ENCODE data around the gene DNAJC6. TPM values are rescaled to one million over a fixed set of nuclear protein-coding genes. Genes with fewer than 3 reads are reported as not detected.

The DNAJC6 gene
- total RNA-seq, 2 donors from 2014 or later: 3.7 TPM

DNA sequence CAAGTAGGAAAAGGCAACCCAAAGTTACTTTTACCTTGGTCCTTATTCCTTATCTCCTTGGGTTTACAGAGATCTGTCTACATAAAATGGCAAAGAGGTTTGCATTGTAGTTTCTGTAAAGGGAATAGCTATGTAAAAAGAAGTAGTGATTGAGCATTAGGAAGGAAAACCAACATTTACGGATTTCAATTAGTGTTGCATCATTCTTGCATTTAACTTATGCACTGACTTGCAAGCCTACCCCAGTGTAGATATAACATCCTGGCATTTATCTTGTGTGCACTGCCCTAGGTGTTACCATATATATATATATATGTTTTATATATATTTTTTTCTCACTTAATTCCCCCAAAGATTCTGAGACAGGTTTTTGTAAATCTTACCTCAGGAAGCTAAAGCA is 107.4 kb downstream of the DNAJC6 start:
- no peak for TF ChIP-seq CTCF (IDR thresholded peaks at IDR 0.05)
- H3K9me3 ChIP-seq: no peaks in the 10 kb centered on the region
- H3K4me1 ChIP-seq (ENCODE audit: control insufficient read depth in 1 of 2, low read depth in 2 of 2): peaks cover under 1 to 6% of the 10 kb centered on the region in 2 donors
- ATAC-seq (ENCODE audit: insufficient number of reproducible peaks, low FRiP score, low read depth) (no peak), DNase-seq (ENCODE audit: low spot score) (no peak)
- no peak overlapping the region for H3K27ac ChIP-seq
- no peaks in the 10 kb centered on the region for H3K27me3 ChIP-seq (replicated peaks; ENCODE audit: insufficient read depth)
- H3K4me3 ChIP-seq: no peak overlapping the region
- no peaks in the 10 kb centered on the region for H3K36me3 ChIP-seq

- no peak for DNase-seq (ENCODE audit: low spot score)
- TF ChIP-seq CTCF (IDR thresholded peaks at IDR 0.05): no peak
- ATAC-seq (ENCODE audit: insufficient number of reproducible peaks, low FRiP score, low read depth): no peak
- H3K4me1 ChIP-seq (ENCODE audit: control insufficient read depth in 1 of 2, low read depth in 2 of 2): peaks cover 8 to 16% of the 10 kb centered on the region in 2 donors
- no peak overlapping the region for H3K4me3 ChIP-seq
- no peaks in the 10 kb centered on the region for H3K27me3 ChIP-seq (replicated peaks; ENCODE audit: insufficient read depth)
- no peaks in the 10 kb centered on the region for H3K36me3 ChIP-seq
- H3K27ac ChIP-seq: no peak overlapping the region
- H3K9me3 ChIP-seq: no peaks in the 10 kb centered on the region
These were observed 108.4 kb downstream of the DNAJC6 start for GRCh38 chr1:65417729-65418128.

DNA sequence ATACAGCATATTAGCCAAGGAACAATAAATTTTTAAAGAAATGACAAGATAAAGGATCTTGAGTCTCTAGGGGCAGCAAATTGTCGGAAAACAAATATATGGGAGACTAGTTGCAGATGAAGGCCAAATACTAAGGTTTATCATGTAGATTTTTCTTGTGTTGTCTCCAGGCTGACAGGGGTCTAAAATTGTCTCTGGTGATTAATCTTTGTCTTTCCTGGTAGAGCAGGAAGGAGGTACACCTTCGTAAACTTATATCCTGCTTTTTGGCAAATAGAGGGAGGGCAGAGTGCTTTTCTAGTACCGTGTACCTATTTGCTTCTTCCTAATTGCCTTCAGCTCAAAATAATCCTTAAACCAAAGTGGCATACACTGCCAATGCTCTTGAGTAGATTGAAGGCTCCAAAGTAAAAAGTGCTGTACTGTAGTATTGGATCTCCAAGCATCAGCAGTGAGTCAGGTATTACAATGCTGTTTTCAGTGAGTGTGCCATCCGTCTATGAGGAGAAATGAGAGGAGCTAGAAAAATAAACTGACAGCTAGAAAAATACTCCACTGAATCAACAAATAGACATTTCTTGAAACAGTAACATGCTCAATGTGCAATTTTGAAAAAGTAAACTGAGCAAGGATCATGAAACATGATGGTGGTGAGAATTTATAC is 109.3 kb downstream of the DNAJC6 start:
- H3K4me1 ChIP-seq (ENCODE audit: control insufficient read depth in 1 of 2, low read depth in 2 of 2): peaks cover 15 to 25% of the 10 kb centered on the region in 2 donors
- H3K27me3 ChIP-seq (replicated peaks; ENCODE audit: insufficient read depth): no peaks in the 10 kb centered on the region
- ATAC-seq (ENCODE audit: insufficient number of reproducible peaks, low FRiP score, low read depth) (no peak), DNase-seq (ENCODE audit: low spot score) (no peak)
- no peaks in the 10 kb centered on the region for H3K36me3 ChIP-seq
- H3K9me3 ChIP-seq: no peaks in the 10 kb centered on the region
- H3K27ac ChIP-seq: no peak overlapping the region
- no peak overlapping the region for H3K4me3 ChIP-seq
- TF ChIP-seq CTCF (IDR thresholded peaks at IDR 0.05): no peak

DNA sequence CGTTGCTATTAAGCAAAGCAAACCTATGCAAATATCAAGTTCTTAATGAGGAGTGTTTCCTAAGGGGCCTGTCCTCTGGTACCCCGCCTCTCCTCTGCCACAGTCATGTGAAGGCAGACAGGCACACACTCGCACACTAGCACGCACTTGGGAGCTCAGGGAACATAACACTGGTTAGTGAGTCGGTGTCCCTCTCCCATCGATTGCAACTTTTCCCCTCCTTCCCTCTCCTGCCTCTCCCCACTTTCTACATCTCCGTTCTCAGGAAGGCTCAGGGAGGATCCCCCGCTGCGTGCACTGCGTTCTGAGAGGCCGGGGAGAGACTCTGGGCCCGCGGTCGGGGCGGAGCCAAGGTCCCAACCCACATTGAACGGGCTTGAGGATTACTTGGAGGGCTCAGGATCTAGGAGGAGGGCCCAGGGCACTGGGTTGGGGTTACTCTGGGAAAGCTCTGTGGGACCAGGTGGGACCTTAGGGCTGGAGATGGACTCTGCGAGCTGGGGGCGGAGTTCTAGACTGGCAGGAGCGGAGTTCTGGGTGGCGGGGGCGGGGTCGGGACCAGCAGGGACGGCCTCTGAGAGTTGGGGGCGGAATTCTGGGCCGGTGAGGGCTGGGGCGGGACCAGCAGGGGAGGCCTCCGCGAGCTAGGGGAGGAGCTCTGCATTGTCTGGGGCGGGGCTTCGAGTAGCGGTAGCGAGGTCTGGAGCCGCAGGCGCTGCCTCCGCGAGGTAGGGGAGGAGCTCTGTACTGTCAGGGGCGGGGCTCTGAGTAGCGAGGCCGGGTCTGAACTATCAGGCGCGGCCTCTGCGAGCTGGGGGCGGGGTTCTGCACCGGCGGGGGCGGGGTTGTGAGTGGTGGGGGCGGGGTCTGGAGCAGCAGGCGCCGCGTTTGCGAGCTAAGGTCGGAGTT is 110.6 kb downstream of the DNAJC6 start:
- Histone ChIP-seq H3K4me1 (ENCODE audit: control insufficient read depth in 1 of 2, low read depth in 2 of 2) (peaks cover 15 to 33% of the 10 kb centered on the region in 2 donors), H3K4me3 (peak overlapping the region; percentile 89), H3K27ac (peak overlapping the region; percentile 88 to 96), H3K36me3 (no peaks in the 10 kb centered on the region), H3K27me3 (replicated peaks; ENCODE audit: insufficient read depth) (no peaks in the 10 kb centered on the region), H3K9me3 (no peaks in the 10 kb centered on the region)
- DNase-seq (ENCODE audit: low spot score): peak; percentile 96
- peak; percentile 88 for ATAC-seq (ENCODE audit: insufficient number of reproducible peaks, low FRiP score, low read depth)
- no peak for TF ChIP-seq CTCF (IDR thresholded peaks at IDR 0.05)

DNA sequence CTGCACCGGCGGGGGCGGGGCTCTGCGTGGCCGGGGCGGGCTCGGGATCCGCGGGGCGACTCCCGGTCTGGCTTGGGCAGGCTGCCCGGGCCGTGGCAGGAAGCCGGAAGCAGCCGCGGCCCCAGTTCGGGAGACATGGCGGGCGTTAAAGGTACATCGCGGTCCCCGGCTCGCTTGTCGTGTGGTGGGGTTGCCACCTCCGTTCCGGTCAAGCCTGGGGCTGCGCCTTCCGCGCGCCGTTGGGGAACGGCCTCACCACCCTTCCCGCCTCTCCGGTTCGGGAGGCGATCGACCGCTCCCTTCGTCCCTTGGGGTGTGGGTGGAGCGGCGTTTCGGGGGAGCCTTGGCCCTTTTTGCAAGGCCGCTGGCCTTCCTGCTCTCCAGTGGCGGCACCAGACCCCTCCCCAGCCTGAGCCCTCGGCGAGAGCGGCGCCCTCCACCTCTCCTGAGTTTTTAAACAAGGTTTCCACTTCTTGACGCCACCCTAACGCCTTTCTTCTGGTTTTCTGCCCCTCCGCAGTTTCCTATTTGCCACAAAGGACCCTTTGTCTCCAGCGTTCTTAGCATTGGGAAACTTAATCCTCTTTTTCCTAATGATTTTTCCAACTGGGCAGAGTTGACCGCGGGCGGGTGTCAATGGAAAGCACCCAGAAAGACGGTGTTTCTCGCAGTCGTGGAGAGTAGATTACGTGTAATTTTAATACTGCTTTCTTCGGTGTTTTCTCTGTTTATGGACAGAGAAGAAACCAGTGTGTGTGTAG is 111.4 kb downstream of the DNAJC6 start, which contains the start of the genes LEPR and LEPROT:
Gene LEPR, plus strand, starts transcription at position 79 of the 761 bp plus-strand sequence. CDS start 144,898 bp downstream, outside the sequence.
Gene LEPROT, plus strand, starts transcription at position 79 of the 761 bp plus-strand sequence. Its CDS starts 57 bp downstream, at position 136.
- no peak for TF ChIP-seq CTCF (IDR thresholded peaks at IDR 0.05)
- peaks cover 4% of the 10 kb centered on the region for H3K36me3 ChIP-seq
- no peak for DNase-seq (ENCODE audit: low spot score)
- ATAC-seq (ENCODE audit: insufficient number of reproducible peaks, low FRiP score, low read depth): no peak
- peak within 1 kb of the TSS; percentile 93 to 96 for H3K27ac ChIP-seq
- H3K4me1 ChIP-seq (ENCODE audit: control insufficient read depth in 1 of 2, low read depth in 2 of 2): peaks cover 15 to 33% of the 10 kb centered on the region in 2 donors
- no peaks in the 10 kb centered on the region for H3K27me3 ChIP-seq (replicated peaks; ENCODE audit: insufficient read depth)
- no peaks in the 10 kb centered on the region for H3K9me3 ChIP-seq
- H3K4me3 ChIP-seq: peak within 1 kb of the TSS; percentile 89

Measured in thoracic aorta (tissue), 2 donors.